CD1c-positive myeloid dendritic cell (primary cell): Measurements from ENCODE around the gene SSU72.
"Not testable (repeated sequence)": the region's sequence is repeated elsewhere in the genome, so short reads cannot be mapped to it uniquely, and the experiment has no call there.

Experiments
- DNase-seq: peaks from one replicate; pipeline ENCODE4 v3.0.0-alpha.2; 2016; ENCODE audit errors: extremely low spot score

SSU72 gene

GRCh38 chr1:1558591-1558990 is 16.1 kb downstream of the SSU72 start:
- DNase-seq, result no peak

GRCh38 chr1:1557688-1558087 is 17.0 kb downstream of the SSU72 start:
- not testable (repeated sequence) for DNase-seq

- not testable (repeated sequence) for DNase-seq
Observed at GRCh38 chr1:1556961-1557360, 17.7 kb downstream of the SSU72 start.

GRCh38 chr1:1556505-1556904 is 18.2 kb downstream of the SSU72 start:
- no peak for DNase-seq

GRCh38 chr1:1554926-1555915 is 19.4 kb downstream of the SSU72 start:
- no peak for DNase-seq

- no peak for DNase-seq
Observed at GRCh38 chr1:1554550-1554925, 20.1 kb downstream of the SSU72 start.

GRCh38 chr1:1553821-1554494 is 20.7 kb downstream of the SSU72 start:
- no peak for DNase-seq

GRCh38 chr1:1552263-1552639 is 22.4 kb downstream of the SSU72 start:
- DNase-seq, result no peak

GRCh38 chr1:1551524-1552262 is 23.0 kb downstream of the SSU72 start:
- no peak for DNase-seq

- DNase-seq, result no peak
Observed at GRCh38 chr1:1550591-1551432, 23.9 kb downstream of the SSU72 start.

GRCh38 chr1:1550087-1550486 is 24.6 kb downstream of the SSU72 start:
- DNase-seq, result no peak

- DNase-seq, result no peak
Observed at GRCh38 chr1:1548591-1548990, 26.1 kb downstream of the SSU72 start.

GRCh38 chr1:1547476-1547875 is 27.2 kb downstream of the SSU72 start:
- DNase-seq, result no peak

GRCh38 chr1:1547011-1547410 is 27.7 kb downstream of the SSU72 start:
- no peak for DNase-seq

GRCh38 chr1:1545946-1546737 is 28.5 kb downstream of the SSU72 start:
- no peak for DNase-seq

GRCh38 chr1:1544544-1544943 is 30.1 kb downstream of the SSU72 start:
- no peak for DNase-seq

GRCh38 chr1:1543706-1544099 is 31.0 kb downstream of the SSU72 start:
- no peak for DNase-seq

- DNase-seq, result no peak
Observed at GRCh38 chr1:1542766-1543705, 31.6 kb downstream of the SSU72 start.

GRCh38 chr1:1541956-1542765 is 32.5 kb downstream of the SSU72 start:
- no peak for DNase-seq
